Endothelial cell of umbilical vein (primary cell): ENCODE measurements around the gene MICALL2. TPM values are rescaled to one million over a fixed set of nuclear protein-coding genes. Genes with fewer than 3 reads are reported as not detected.

Source experiments
- BruUV-seq: library from RNA; stranded (reverse); fragments of 400-500 nt; replicated peaks from 2 replicates; lab custom pipeline; 2021; lab: Mats Ljungman, UMichigan
- CTCF ChIA-PET: fragments of 300-600, 350-600 bp; sonication (Branson Sonifier 250); formaldehyde crosslinking; loops from one replicate; lab custom pipeline; 2021; ENCODE audit warnings: antibody characterized with exemption, inconsistent platforms; lab: Charles Lee
- POLR2A ChIA-PET: fragments of 300-600, 350-600 bp; sonication (Branson Sonifier 250); formaldehyde crosslinking; loops from one replicate; lab custom pipeline; 2021; ENCODE audit warnings: antibody characterized with exemption, inconsistent platforms; lab: Charles Lee
- DNase-seq: peaks from one replicate; pipeline ENCODE4 v3.0.0-alpha.2; 2011; ENCODE audit warnings: low read depth, low spot score
- FAIRE-seq: peaks from 2 replicates; lab custom pipeline; 2011; peaks lifted over from hg19 to GRCh38; lab: Jason Lieb, UNC
- H2AFZ ChIP-seq: 2 replicates; pipeline ENCODE4 v1.6.0; 2012; ENCODE audit warnings: low read depth, low read length, control low read depth, inconsistent platforms
- H3K27ac ChIP-seq: 2 replicates; pipeline ENCODE4 v1.5.1; 2011; ENCODE audit warnings: low read depth, mild to moderate bottlenecking, control low read depth, low read length, moderate library complexity; ENCODE audit not compliant: insufficient read depth
- H3K27me3 ChIP-seq, 2 experiments: 2 replicates each; pipeline versions ENCODE4 v1.6.0 to v1.6.1; 2011; ENCODE audit warnings: low read length in 2 of 2, mixed read lengths in 1 of 2; ENCODE audit not compliant: control insufficient read depth in 2 of 2, insufficient read depth in 2 of 2
- H3K36me3 ChIP-seq, 2 experiments: 2 replicates in 1 of 2; 3 replicates in 1 of 2; pipeline ENCODE4 v1.5.1; 2011; ENCODE audit warnings: low read length in 2 of 2, mild to moderate bottlenecking in 1 of 2, moderate library complexity in 1 of 2; ENCODE audit not compliant: control insufficient read depth in 2 of 2, insufficient read depth in 2 of 2; ENCODE audit errors: extremely low read depth in 1 of 2
- H3K4me1 ChIP-seq: 3 replicates; pipeline ENCODE4 v1.5.1; 2011; ENCODE audit warnings: mild to moderate bottlenecking, low read length; ENCODE audit not compliant: control insufficient read depth, insufficient read depth; ENCODE audit errors: extremely low read depth
- H3K4me2 ChIP-seq: 2 replicates; pipeline ENCODE4 v1.6.1; 2011; ENCODE audit warnings: low read length, control low read depth, mixed read lengths; ENCODE audit not compliant: insufficient read depth
- H3K4me3 ChIP-seq, 3 experiments: fragments of 200-600 bp in 1 of 3; sonication (generic), shearing (Covaris generic) in 1 of 3; replicated peaks in 1 of 3; 2 replicates each; pipeline ENCODE4 v1.5.1; 2011 to 2016; ENCODE audit warnings: control low read depth in 3 of 3, low read length in 3 of 3, mild to moderate bottlenecking in 2 of 3, inconsistent platforms in 1 of 3, low read depth in 1 of 3, moderate library complexity in 1 of 3; ENCODE audit not compliant: insufficient read depth in 1 of 3
- H3K79me2 ChIP-seq: 2 replicates; pipeline ENCODE4 v1.6.0; 2012; ENCODE audit warnings: low read length, inconsistent platforms; ENCODE audit not compliant: control insufficient read depth, insufficient read depth
- H3K9ac ChIP-seq: replicated peaks from 2 replicates; pipeline ENCODE3; 2011; ENCODE audit warnings: low read length, control low read depth; ENCODE audit not compliant: insufficient read depth; ENCODE audit errors: extremely low read depth
- H3K9me1 ChIP-seq: replicated peaks from 3 replicates; pipeline ENCODE4 v1.6.0; 2011; ENCODE audit warnings: mild to moderate bottlenecking, low read length; ENCODE audit not compliant: control insufficient read depth, insufficient read depth; ENCODE audit errors: extremely low read depth
- H3K9me3 ChIP-seq: replicated peaks from 2 replicates; pipeline ENCODE4 v1.5.1; 2012; ENCODE audit warnings: low read length, inconsistent platforms; ENCODE audit not compliant: control insufficient read depth, insufficient read depth
- H4K20me1 ChIP-seq: replicated peaks from 2 replicates; pipeline ENCODE3; 2011; ENCODE audit warnings: mild to moderate bottlenecking, low read length; ENCODE audit not compliant: control insufficient read depth, insufficient read depth; ENCODE audit errors: extremely low read depth
- CTCF ChIP-seq, 2 donors: IDR thresholded peaks; 1 replicate in 1 of 2; 2 replicates in 1 of 2; pipeline ENCODE4 v1.5.1; 2011; ENCODE audit warnings: low read length in 2 of 2, mild to moderate bottlenecking in 2 of 2, moderate library complexity in 2 of 2, control low read depth in 1 of 2, inconsistent platforms in 1 of 2, low read depth in 1 of 2; ENCODE audit not compliant: insufficient read depth in 1 of 2; ENCODE audit errors: extremely low read depth in 1 of 2
- EZH2 ChIP-seq: IDR thresholded peaks from 2 replicates; pipeline ENCODE4 v1.6.1; 2012; ENCODE audit warnings: borderline replicate concordance, low read depth, mild to moderate bottlenecking, moderate library complexity, low read length, inconsistent platforms; ENCODE audit not compliant: severe bottlenecking
- FOS ChIP-seq: IDR thresholded peaks from 2 replicates; pipeline ENCODE4 v1.6.1; 2011; ENCODE audit warnings: mild to moderate bottlenecking, low read length, moderate library complexity, borderline replicate concordance; ENCODE audit not compliant: insufficient read depth
- GATA2 ChIP-seq: IDR thresholded peaks from 2 replicates; pipeline ENCODE4 v1.7.0; 2011; ENCODE audit warnings: low read depth, mild to moderate bottlenecking, moderate library complexity, mixed read lengths, low read length; ENCODE audit not compliant: insufficient read length, insufficient read depth
- JUN ChIP-seq: IDR thresholded peaks from 2 replicates; pipeline ENCODE4 v1.6.1; 2011; ENCODE audit warnings: borderline replicate concordance, low read depth; ENCODE audit not compliant: insufficient read length, insufficient read depth
- MAX ChIP-seq: IDR thresholded peaks from 2 replicates; pipeline ENCODE4 v1.6.1; 2011; ENCODE audit not compliant: insufficient read depth, insufficient read length
- MYC ChIP-seq: IDR thresholded peaks from one replicate; pipeline ENCODE4 v1.6.1; 2011; ENCODE audit warnings: mild to moderate bottlenecking, low read depth, low read length
- POLR2A ChIP-seq: IDR thresholded peaks from 2 replicates; pipeline ENCODE4 v1.6.1; 2012; ENCODE audit warnings: low read depth, mild to moderate bottlenecking, control low read depth, low read length
- POLR2AphosphoS5 ChIP-seq: IDR thresholded peaks from 2 replicates; pipeline ENCODE4 v1.6.1; 2012; ENCODE audit warnings: low read depth, mild to moderate bottlenecking, control low read depth, low read length, moderate library complexity; ENCODE audit not compliant: insufficient read depth
- dilution Hi-C: fragments of 300-500 bp; cut with MboI; formaldehyde crosslinking; loops from one replicate; pipeline ENCODE4 v1.15.0; 2019; ENCODE audit warnings: low sequenced_read_pairs; ENCODE audit not compliant: extremely low pct_ligation_motif_present
- intact Hi-C: fragments of 100-400 bp; cut with micrococcal nuclease; formaldehyde crosslinking; loops from one replicate; pipeline ENCODE4 v1.10.0; 2022
- polyA plus RNA-seq, 4 experiments: library from polyadenylated mRNA; depleted of rRNA in 3 of 4; stranded (reverse) in 3 of 4; unstranded in 1 of 4; fragments of >200 nt; gene quantifications; 2 replicates each; pipeline versions ENCODE4 v1.2.1 to v1.2.3, GENCODE V29; 2011 to 2012; ENCODE audit warnings: missing spikeins in 1 of 4
- total RNA-seq: library from RNA; stranded (reverse); gene quantifications from 2 replicates; pipeline ENCODE4 v1.2.3, GENCODE V29; 2021

Gene MICALL2
- total and polyA plus RNA-seq, 2 donors (not counting 3 experiments of a cell fraction or from before 2014, with no cell fraction given): 29.8 to 46.3 TPM

- no peaks in the 10 kb centered on the region for H3K9me1 ChIP-seq
- TF ChIP-seq POLR2A: no peak
- TF ChIP-seq MYC: no peak
- TF ChIP-seq POLR2AphosphoS5: no peak
- no peak for TF ChIP-seq FOS
- no peak for TF ChIP-seq GATA2
- no peak for TF ChIP-seq EZH2
- no peak for TF ChIP-seq MAX
- no peak for TF ChIP-seq JUN
- no peak for TF ChIP-seq CTCF (IDR thresholded peaks at IDR 0.05; ENCODE audit: extremely low read depth in 1 of 2, insufficient read depth in 1 of 2, low read depth in 1 of 2, low read length in 2 of 2)
- no peak overlapping the region for H3K9ac ChIP-seq
- CTCF ChIA-PET: no interaction called here
- DNase-seq (no peak), FAIRE-seq (no peak)
- H3K9me3 ChIP-seq: no peaks in the 10 kb centered on the region
- H3K4me2 ChIP-seq: no peak overlapping the region
- no peaks in the 10 kb centered on the region for H4K20me1 ChIP-seq
- POLR2A ChIA-PET: no interaction called here
- H3K27ac ChIP-seq: no peak overlapping the region
- dilution Hi-C loops: no loop called here
- no TSS peak for BruUV-seq
- intact Hi-C loops: no loop called here
- no peak overlapping the region for H2AFZ ChIP-seq
- no peak overlapping the region for H3K4me3 ChIP-seq
- H3K4me1 ChIP-seq: no peaks in the 10 kb centered on the region
- H3K79me2 ChIP-seq: peaks cover 11% of the 10 kb centered on the region
- peaks cover 7 to 41% of the 10 kb centered on the region in 2 experiments for H3K36me3 ChIP-seq
- H3K27me3 ChIP-seq: no peaks in the 10 kb centered on the region
Observed at GRCh38 chr7:1497293-1497927, 38.1 kb upstream of the MICALL2 start.
